ENCODE measurements around the gene ARHGAP26. TPM values are rescaled to one million over a fixed set of nuclear protein-coding genes. Genes with fewer than 3 reads are reported as not detected.
A peak's percentile ranks its signal among the peaks of the same experiment; 100 is the strongest.
"Not testable (repeated sequence)": the region's sequence is repeated elsewhere in the genome, so short reads cannot be mapped to it uniquely, and the experiment has no call there.

Gene ARHGAP26
- total RNA-seq, 4 donors from 2014 or later = 28.2 to 52.3 (median 37.9) TPM

DNA sequence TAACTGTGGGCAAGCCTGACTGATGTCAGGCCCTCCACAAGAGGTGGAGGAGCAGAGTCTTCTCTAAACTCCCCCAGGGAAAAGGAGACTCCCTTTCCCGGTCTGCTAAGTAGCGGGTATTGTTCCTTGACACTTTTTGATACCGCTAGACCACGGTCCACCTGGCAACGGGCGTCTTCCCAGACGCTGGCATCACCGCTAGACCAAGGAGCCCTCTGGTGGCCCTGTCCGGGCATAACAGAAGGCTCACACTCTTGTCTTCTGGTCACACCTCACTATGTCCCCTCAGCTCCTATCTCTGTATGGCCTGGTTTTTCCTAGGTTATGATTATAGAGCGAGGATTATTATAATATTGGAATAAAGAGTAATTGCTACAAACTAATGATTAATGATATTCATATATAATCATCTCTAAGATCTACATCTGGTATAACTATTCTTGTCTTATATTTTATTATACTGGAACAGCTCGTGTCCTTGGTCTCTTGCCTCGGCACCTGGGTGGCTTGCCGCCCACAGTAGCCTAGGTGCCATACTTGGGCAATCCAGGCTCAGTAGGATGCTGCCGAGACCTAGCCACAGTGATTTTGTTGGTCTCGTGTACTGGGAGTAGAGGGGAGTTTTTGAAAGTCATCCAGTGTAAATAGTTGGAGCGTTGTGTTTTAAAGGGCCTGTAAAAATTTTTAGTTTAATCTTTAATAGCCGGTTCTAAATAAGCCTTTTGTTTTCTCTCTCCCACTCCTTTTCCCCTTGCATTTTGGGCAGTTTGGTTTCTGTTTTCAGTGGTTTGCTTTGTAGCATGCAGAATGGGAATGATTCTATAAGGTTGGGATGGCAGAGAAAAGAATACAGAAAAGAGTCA is 195.3 kb downstream of the ARHGAP26 start:
- H3K4me1 ChIP-seq; H3K27me3 ChIP-seq; intact Hi-C loops (cut with DNase I); H3K9me3 ChIP-seq; H3K36me3 ChIP-seq; H3K27ac ChIP-seq; H3K4me3 ChIP-seq (replicated peaks in 1 of 3): not testable (repeated sequence)
- TF ChIP-seq, protein P1, sequence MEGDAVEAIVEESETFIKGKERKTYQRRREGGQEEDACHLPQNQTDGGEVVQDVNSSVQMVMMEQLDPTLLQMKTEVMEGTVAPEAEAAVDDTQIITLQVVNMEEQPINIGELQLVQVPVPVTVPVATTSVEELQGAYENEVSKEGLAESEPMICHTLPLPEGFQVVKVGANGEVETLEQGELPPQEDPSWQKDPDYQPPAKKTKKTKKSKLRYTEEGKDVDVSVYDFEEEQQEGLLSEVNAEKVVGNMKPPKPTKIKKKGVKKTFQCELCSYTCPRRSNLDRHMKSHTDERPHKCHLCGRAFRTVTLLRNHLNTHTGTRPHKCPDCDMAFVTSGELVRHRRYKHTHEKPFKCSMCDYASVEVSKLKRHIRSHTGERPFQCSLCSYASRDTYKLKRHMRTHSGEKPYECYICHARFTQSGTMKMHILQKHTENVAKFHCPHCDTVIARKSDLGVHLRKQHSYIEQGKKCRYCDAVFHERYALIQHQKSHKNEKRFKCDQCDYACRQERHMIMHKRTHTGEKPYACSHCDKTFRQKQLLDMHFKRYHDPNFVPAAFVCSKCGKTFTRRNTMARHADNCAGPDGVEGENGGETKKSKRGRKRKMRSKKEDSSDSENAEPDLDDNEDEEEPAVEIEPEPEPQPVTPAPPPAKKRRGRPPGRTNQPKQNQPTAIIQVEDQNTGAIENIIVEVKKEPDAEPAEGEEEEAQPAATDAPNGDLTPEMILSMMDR (IDR thresholded peaks at IDR 0.05) = peak in 5 of 6 experiments; percentile 33 to 64 (median 56)
- peak; percentile 60 to 62 for DNase-seq
- WGBS, 2 donors = 41 to 65% methylated on average over 17 of the region's 17 CpGs

DNA sequence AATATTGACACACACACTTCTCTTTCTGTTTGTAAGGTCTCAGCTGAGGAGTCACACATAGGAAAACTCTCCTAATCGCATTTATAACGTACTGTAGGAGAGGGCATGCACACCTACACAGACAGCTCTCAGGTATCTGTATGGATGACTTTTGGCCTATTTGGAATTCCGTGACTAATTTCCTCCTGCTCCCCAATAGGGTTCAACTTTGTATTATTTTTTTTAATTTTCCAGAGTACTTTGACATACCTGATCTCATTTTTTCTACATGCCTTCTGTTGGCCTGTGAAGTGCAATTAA is 195.9 kb downstream of the ARHGAP26 start:
- H3K4me3 ChIP-seq (replicated peaks in 1 of 3) = no peak overlapping the region
- no peak for DNase-seq
- WGBS, 2 donors = 86 to 87% methylated on average over 3 of the region's 3 CpGs
- TF ChIP-seq POLR2A (IDR thresholded peaks at IDR 0.05) = no peak
- TF ChIP-seq, protein P1 (IDR thresholded peaks at IDR 0.05) = no peak
- no peaks in the 10 kb centered on the region for H3K27me3 ChIP-seq
- H3K4me1 ChIP-seq = no peaks in the 10 kb centered on the region
- H3K27ac ChIP-seq = no peak overlapping the region
- H3K9me3 ChIP-seq = no peaks in the 10 kb centered on the region
- intact Hi-C loops (cut with DNase I) = no loop called here
- H3K36me3 ChIP-seq = no peaks in the 10 kb centered on the region

DNA sequence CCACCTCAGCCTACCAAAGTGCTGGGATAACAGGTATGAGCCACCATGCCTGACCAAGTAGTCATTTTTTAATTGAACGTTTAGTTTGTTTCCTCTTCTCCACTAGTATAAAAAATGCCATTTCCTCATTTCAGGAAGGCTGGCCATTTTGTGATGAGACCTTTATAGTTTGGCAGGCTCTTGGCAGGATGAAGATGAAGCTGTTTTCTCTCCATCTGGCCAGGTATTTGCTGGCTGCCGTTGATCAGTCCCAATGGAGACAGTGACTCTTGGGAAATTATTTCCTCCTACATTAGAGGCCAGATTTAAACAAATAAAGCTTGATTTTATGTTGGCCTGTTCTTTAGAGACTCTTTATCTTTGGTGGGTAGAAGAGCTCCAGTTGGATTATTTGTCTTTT is 199.0 kb downstream of the ARHGAP26 start:
- TF ChIP-seq, protein P1 (IDR thresholded peaks at IDR 0.05) = no peak
- no peak for TF ChIP-seq POLR2A (IDR thresholded peaks at IDR 0.05)
- no peaks in the 10 kb centered on the region for H3K27me3 ChIP-seq
- DNase-seq = no peak
- no peaks in the 10 kb centered on the region for H3K9me3 ChIP-seq
- H3K4me3 ChIP-seq (replicated peaks in 1 of 3) = no peak overlapping the region
- no peaks in the 10 kb centered on the region for H3K4me1 ChIP-seq
- H3K27ac ChIP-seq = no peak overlapping the region
- intact Hi-C loops (cut with DNase I) = no loop called here
- WGBS, 2 donors = 75% methylated on average over 2 of the region's 2 CpGs
- no peaks in the 10 kb centered on the region for H3K36me3 ChIP-seq

DNA sequence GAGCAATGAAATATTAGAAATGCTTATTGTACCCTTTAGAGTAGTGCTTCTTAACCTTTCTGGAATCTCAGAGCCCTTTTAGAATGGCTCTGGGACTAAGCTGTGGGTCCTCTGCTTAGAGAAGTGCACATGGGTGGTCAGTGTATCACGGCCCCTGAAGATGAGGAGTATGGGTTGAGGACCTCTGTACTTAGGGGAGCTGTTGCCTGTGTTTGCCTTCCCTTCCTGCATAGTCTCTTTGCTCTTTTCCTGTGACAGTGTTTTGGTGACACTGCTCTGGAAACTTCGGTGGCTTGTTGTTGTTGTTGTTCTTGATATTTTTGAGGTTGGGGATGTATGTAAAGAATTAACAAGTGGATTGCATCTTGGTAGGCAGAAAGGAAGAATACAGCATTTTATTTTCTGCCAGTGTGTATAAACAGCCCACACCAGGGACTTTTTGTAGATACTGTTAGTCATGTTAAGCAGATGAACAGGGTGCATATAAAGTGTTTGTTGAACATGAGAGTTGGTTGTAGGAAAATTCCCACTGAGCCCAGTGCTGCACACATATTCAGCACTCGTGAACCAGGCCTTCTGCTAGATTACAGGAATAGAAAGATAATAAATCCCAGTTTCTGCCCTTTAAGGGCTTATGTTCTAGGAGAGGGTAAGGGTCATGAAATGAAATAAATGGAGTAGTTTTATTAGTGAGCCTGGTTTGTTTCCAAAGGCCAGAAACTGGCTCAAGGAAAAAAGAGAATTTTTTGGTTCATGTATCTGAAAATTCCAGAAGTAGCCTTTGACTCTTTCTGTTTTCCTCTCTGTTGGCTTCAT is 199.7 kb downstream of the ARHGAP26 start:
- no peak overlapping the region for H3K27ac ChIP-seq
- no peaks in the 10 kb centered on the region for H3K4me1 ChIP-seq
- no peaks in the 10 kb centered on the region for H3K9me3 ChIP-seq
- intact Hi-C loops (cut with DNase I) = no loop called here
- H3K36me3 ChIP-seq = no peaks in the 10 kb centered on the region
- 79 to 82% methylated on average over 3 of the region's 3 CpGs for WGBS, 2 donors
- no peaks in the 10 kb centered on the region for H3K27me3 ChIP-seq
- DNase-seq = no peak
- TF ChIP-seq POLR2A (IDR thresholded peaks at IDR 0.05) = no peak
- TF ChIP-seq, protein P1 (IDR thresholded peaks at IDR 0.05) = no peak
- H3K4me3 ChIP-seq (replicated peaks in 1 of 3) = no peak overlapping the region
